CD14-positive monocyte (primary cell): ENCODE data around the gene CCR6. TPM values are rescaled to one million over a fixed set of nuclear protein-coding genes. Genes with fewer than 3 reads are reported as not detected.
A peak's percentile ranks its signal among the peaks of the same experiment; 100 is the strongest.

Experiments used
- DNase-seq, 3 donors: peaks; one replicate each; pipeline ENCODE4 v3.0.0-alpha.2; 2011 to 2022
- H2AFZ ChIP-seq: 2 replicates; pipeline ENCODE4 v1.6.0; 2012; ENCODE audit warnings: mild to moderate bottlenecking, low read depth, low read length, inconsistent platforms; ENCODE audit not compliant: insufficient read depth, poor library complexity, severe bottlenecking
- H3K27ac ChIP-seq, 2 donors: 1 replicate in 1 of 2; 2 replicates in 1 of 2; pipeline ENCODE4 v1.5.1; 2012 to 2013; ENCODE audit warnings: low read length in 2 of 2, control low read depth in 1 of 2, inconsistent platforms in 1 of 2, low read depth in 1 of 2, mild to moderate bottlenecking in 1 of 2
- H3K27me3 ChIP-seq, 2 donors: one replicate each; pipeline versions ENCODE4 v1.6.0 to v1.6.1; 2011 to 2013; ENCODE audit warnings: low read length in 2 of 2; ENCODE audit not compliant: control insufficient read depth in 2 of 2, insufficient read depth in 2 of 2
- H3K36me3 ChIP-seq, 2 donors: replicated peaks in 1 of 2; 1 replicate in 1 of 2; 2 replicates in 1 of 2; pipeline versions ENCODE4 v1.5.1 to v1.6.1; 2012 to 2013; ENCODE audit warnings: low read length in 2 of 2, control low read depth in 1 of 2, inconsistent platforms in 1 of 2, mild to moderate bottlenecking in 1 of 2; ENCODE audit not compliant: insufficient read depth in 2 of 2, control insufficient read depth in 1 of 2
- H3K4me1 ChIP-seq, 2 donors: 1 replicate in 1 of 2; 2 replicates in 1 of 2; pipeline versions ENCODE4 v1.5.1 to v1.6.1; 2012 to 2013; ENCODE audit warnings: low read length in 2 of 2, control low read depth in 1 of 2, inconsistent platforms in 1 of 2, mild to moderate bottlenecking in 1 of 2, moderate library complexity in 1 of 2; ENCODE audit not compliant: insufficient read depth in 2 of 2, control insufficient read depth in 1 of 2
- H3K4me2 ChIP-seq: replicated peaks from 2 replicates; pipeline ENCODE3; 2012; ENCODE audit warnings: low read length, moderate library complexity, mild to moderate bottlenecking; ENCODE audit not compliant: poor library complexity, severe bottlenecking; ENCODE audit errors: extremely low read depth
- H3K4me3 ChIP-seq, 3 experiments: fragments of 200-600 bp in 1 of 3; sonication (generic) in 1 of 3; replicated peaks in 1 of 3; 1 replicate in 2 of 3; 2 replicates in 1 of 3; pipeline ENCODE4 v1.5.1; 2011 to 2013; ENCODE audit warnings: low read length in 3 of 3, mild to moderate bottlenecking in 3 of 3, control low read depth in 2 of 3, low read depth in 2 of 3, inconsistent platforms in 1 of 3, moderate library complexity in 1 of 3
- H3K79me2 ChIP-seq: 2 replicates; pipeline ENCODE4 v1.6.0; 2012; ENCODE audit warnings: mild to moderate bottlenecking, control low read depth, inconsistent platforms, low read length, moderate library complexity; ENCODE audit not compliant: insufficient read depth
- H3K9ac ChIP-seq: 2 replicates; pipeline ENCODE4 v1.6.0; 2017; ENCODE audit warnings: low read length, mild to moderate bottlenecking; ENCODE audit not compliant: insufficient read depth, poor library complexity, severe bottlenecking
- H3K9me3 ChIP-seq, 2 donors: replicated peaks in 1 of 2; 1 replicate in 1 of 2; 2 replicates in 1 of 2; pipeline versions ENCODE4 v1.5.1 to v1.6.1; 2012 to 2013; ENCODE audit warnings: low read length in 2 of 2, control low read depth in 1 of 2; ENCODE audit not compliant: control insufficient read depth in 1 of 2, insufficient read depth in 1 of 2
- H4K20me1 ChIP-seq: 2 replicates; pipeline ENCODE4 v1.6.0; 2012; ENCODE audit warnings: mild to moderate bottlenecking, low read length, control low read depth, moderate library complexity; ENCODE audit not compliant: insufficient read depth
- H3K27ac Mint-ChIP-seq, 7 donors: one replicate each; pipeline ENCODE4 v1.8.0; 2020; ENCODE audit warnings: mild to moderate bottlenecking in 7 of 7, mixed read lengths in 7 of 7, moderate library complexity in 6 of 7, inconsistent platforms in 2 of 7
- H3K27me3 Mint-ChIP-seq, 3 donors: one replicate each; pipeline ENCODE4 v1.8.0; 2021 to 2022; ENCODE audit warnings: low read depth in 3 of 3, mild to moderate bottlenecking in 3 of 3, mixed read lengths in 3 of 3, moderate library complexity in 3 of 3, inconsistent platforms in 1 of 3
- H3K36me3 Mint-ChIP-seq, 2 donors: one replicate each; pipeline ENCODE4 v1.8.0; 2020; ENCODE audit warnings: mixed read lengths in 2 of 2, inconsistent platforms in 1 of 2, mild to moderate bottlenecking in 1 of 2
- H3K4me1 Mint-ChIP-seq: one replicate; pipeline ENCODE4 v1.8.0; 2020; ENCODE audit warnings: mild to moderate bottlenecking, mixed read lengths
- H3K4me3 Mint-ChIP-seq, 2 donors: one replicate each; pipeline ENCODE4 v1.8.0; 2020; ENCODE audit warnings: mild to moderate bottlenecking in 2 of 2, mixed read lengths in 2 of 2, moderate library complexity in 1 of 2
- H3K9me3 Mint-ChIP-seq, 7 donors: one replicate each; pipeline ENCODE4 v1.8.0; 2020 to 2022; ENCODE audit warnings: mixed read lengths in 7 of 7, mild to moderate bottlenecking in 6 of 7, moderate library complexity in 6 of 7, inconsistent platforms in 2 of 7
- CTCF ChIP-seq: fragments of 200-600 bp; IDR thresholded peaks from one replicate; pipeline ENCODE4 v1.8.0; 2022; ENCODE audit warnings: antibody characterized with exemption, mild to moderate bottlenecking
- WGBS: methylation state at CpG from one replicate; pipeline ENCODE4 v1.1.5; 2013; ENCODE audit warnings: missing lambda C conversion rate; ENCODE audit not compliant: insufficient coverage; 5-methylcytosine and 5-hydroxymethylcytosine counted together
- intact Hi-C, 2 donors: fragments of 100-400 bp; cut with micrococcal nuclease; formaldehyde crosslinking; loops; one replicate each; pipeline versions ENCODE4 v1.15.0 to v1.15.1; 2023
- polyA plus RNA-seq, 3 donors: library from polyadenylated mRNA; depleted of rRNA in 1 of 3; unstranded in 2 of 3; stranded (reverse) in 1 of 3; fragments of 300-500 nt in 2 of 3; fragments of >200 nt in 1 of 3; fragmentation: Illumina TruSeq in 2 of 3; gene quantifications; 1 replicate in 2 of 3; 2 replicates in 1 of 3; pipeline ENCODE4 v1.2.3, GENCODE V29; 2012 to 2021

The CCR6 gene
- polyA plus RNA-seq, 3 donors, result 0.07 to 0.43 TPM; not detected in 1

DNA sequence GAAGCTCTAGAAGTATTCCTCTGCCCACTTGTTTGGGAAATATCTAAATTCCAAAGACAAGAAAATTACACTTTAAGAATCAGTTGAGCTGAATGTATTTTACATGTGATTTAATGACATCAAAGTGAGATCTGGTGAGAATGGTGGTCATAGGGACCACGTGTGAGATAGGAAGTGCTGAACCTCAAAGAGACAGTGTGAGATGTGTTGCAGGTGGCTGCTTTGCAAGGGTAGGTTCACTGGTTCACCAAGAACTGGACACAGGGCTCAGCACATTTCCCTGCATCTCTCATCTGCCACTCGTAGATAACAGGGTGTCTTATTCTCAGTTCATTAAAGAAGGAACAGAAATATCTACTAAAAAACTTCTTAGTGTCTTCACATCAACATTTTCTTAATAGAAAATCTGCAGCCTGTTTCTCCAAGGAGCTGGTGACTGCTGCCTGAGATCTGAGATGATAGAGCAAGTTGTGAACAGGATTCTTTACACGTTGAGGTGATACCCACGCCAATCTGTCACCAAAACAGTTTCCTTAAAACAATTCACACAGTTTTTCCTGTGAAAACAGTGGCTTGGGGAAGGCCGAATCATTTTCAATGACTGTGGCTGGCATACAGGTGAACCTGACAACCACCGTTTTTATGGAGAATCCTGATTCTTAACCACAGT is 7.2 kb downstream of the CCR6 start:
- no peak for TF ChIP-seq CTCF
- Histone ChIP-seq H3K79me2 (no peaks in the 10 kb centered on the region), H3K27me3 (no peaks in the 10 kb centered on the region), H3K4me3 (no peak overlapping the region), H3K27ac (no peak overlapping the region), H2AFZ (no peak overlapping the region), H3K36me3 (no peaks in the 10 kb centered on the region), H4K20me1 (no peaks in the 10 kb centered on the region), H3K9me3 (peaks cover 0 to 6% of the 10 kb centered on the region in 2 donors), H3K4me1 (peaks cover 4% of the 10 kb centered on the region in 2 donors), H3K9ac (no peak overlapping the region), H3K4me2 (no peak overlapping the region)
- Mint-ChIP-seq H3K27me3 (peaks cover 0 to 6% (median 5%) of the 10 kb centered on the region in 3 donors), H3K36me3 (no peaks in the 10 kb centered on the region), H3K4me1 (peaks cover 3% of the 10 kb centered on the region), H3K9me3 (peaks cover 0 to 5% (median 4%) of the 10 kb centered on the region in 7 donors), H3K4me3 (no peak overlapping the region), H3K27ac (no peak overlapping the region)
- intact Hi-C loops, result no loop called here
- DNase-seq, result no peak
- 17% methylated on average over 1 of the region's 6 CpGs for WGBS

DNA sequence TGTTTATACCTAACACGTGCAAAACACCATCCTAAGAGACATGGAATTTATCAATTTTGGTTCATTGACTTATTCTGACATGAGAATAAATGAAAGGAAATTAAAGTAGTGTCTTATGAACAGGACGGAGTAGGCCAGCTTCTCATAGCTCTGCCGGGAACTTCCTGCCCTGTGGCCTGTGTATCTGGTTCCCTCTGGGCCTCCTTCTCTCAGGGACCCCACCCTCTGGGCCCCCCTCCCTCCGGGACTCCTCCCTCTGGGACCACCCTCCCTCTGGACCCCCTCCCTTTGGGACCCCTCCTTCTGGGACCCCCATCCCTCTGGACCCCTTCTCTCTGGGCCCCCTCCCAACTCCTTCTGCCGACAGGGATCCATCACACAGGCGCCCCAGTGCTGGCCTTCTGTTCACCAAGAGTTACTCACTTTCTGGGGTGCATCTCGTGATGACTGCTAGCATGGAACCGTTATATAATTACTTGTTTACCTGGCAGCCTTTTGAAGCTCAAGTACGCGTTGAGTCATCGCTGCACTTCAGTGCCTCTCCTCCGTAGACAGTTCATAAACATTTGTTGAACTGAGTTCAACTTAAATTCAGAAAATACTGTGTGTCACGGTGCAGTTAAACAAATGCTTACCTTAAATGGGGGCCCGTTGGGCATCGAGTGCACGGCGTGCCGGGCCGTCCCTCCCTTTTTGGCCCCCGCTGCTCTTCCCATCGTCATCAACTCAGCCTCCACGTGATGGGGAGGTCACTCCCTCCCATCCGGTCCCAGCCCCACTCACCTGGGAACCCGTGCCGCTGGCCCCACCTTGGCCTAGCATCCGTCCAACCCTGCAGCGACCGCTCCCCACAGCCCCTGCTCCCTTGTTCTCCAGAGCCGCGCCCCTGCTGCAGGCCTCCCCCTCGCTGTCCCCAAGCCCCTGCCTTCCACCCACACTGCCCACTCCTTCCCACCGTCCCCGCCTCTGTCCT is 8.1 kb downstream of the CCR6 start:
- no peaks in the 10 kb centered on the region for H3K36me3 Mint-ChIP-seq
- no peak for DNase-seq
- no peaks in the 10 kb centered on the region for H3K79me2 ChIP-seq
- H3K27ac ChIP-seq, result no peak overlapping the region
- no peak overlapping the region for H2AFZ ChIP-seq
- peaks cover 0 to 6% of the 10 kb centered on the region in 2 donors for H3K9me3 ChIP-seq
- H3K27ac Mint-ChIP-seq, result peak overlapping the region in 1 of 7 donors; percentile 85
- 95% methylated on average over 25 of the region's 33 CpGs for WGBS
- no peak overlapping the region for H3K4me3 ChIP-seq
- no peak overlapping the region for H3K4me2 ChIP-seq
- H3K27me3 ChIP-seq, result no peaks in the 10 kb centered on the region
- no peak overlapping the region for H3K4me3 Mint-ChIP-seq
- TF ChIP-seq CTCF, result no peak
- H4K20me1 ChIP-seq, result no peaks in the 10 kb centered on the region
- peaks cover 0 to 5% (median 4%) of the 10 kb centered on the region in 7 donors for H3K9me3 Mint-ChIP-seq
- peaks cover 0 to 6% (median 5%) of the 10 kb centered on the region in 3 donors for H3K27me3 Mint-ChIP-seq
- intact Hi-C loops, result no loop called here
- H3K36me3 ChIP-seq, result no peaks in the 10 kb centered on the region
- H3K4me1 Mint-ChIP-seq, result no peaks in the 10 kb centered on the region
- no peak overlapping the region for H3K9ac ChIP-seq
- no peaks in the 10 kb centered on the region for H3K4me1 ChIP-seq
